HepG2 (cell line): ENCODE results near the gene JMJD8. TPM values are rescaled to one million over a fixed set of nuclear protein-coding genes. Genes with fewer than 3 reads are reported as not detected.
"Not testable (repeated sequence)": the region's sequence is repeated elsewhere in the genome, so short reads cannot be mapped to it uniquely, and the experiment has no call there.

Experiments
- CEBPG ChIP-seq: IDR thresholded peaks from 2 replicates; pipeline ENCODE4 v1.6.1; 2016
- CTCF ChIP-seq: sonication (generic); formaldehyde crosslinking; IDR thresholded peaks from 2 replicates; pipeline ENCODE4 v1.5.0; 2020; ENCODE audit warnings: mild to moderate bottlenecking, missing genetic modification reagents, moderate library complexity
- FOSL1 ChIP-seq: sonication (generic); formaldehyde crosslinking; IDR thresholded peaks from 2 replicates; pipeline ENCODE4 v1.9.0; 2021; ENCODE audit warnings: missing genetic modification reagents, borderline replicate concordance
- FOXA1 ChIP-seq, 2 experiments: fragments of 450-650 bp in 1 of 2; sonication (generic) in 1 of 2; formaldehyde crosslinking in 1 of 2; IDR thresholded peaks; 2 replicates each; pipeline versions ENCODE4 v1.4.0 to v1.6.1; 2016 to 2020; ENCODE audit warnings: missing genetic modification reagents in 1 of 2
- FOXO1 ChIP-seq: sonication (generic); formaldehyde crosslinking; IDR thresholded peaks from 2 replicates; pipeline ENCODE4 v1.4.0; 2020; ENCODE audit warnings: missing genetic modification reagents
- JUN ChIP-seq: sonication (generic); formaldehyde crosslinking; IDR thresholded peaks from 2 replicates; pipeline ENCODE4 v1.4.0; 2020; ENCODE audit warnings: mild to moderate bottlenecking, missing genetic modification reagents
- JUNB ChIP-seq: sonication (generic); formaldehyde crosslinking; IDR thresholded peaks from 2 replicates; pipeline ENCODE4 v1.8.0; 2022; ENCODE audit warnings: missing genetic modification reagents, mild to moderate bottlenecking, borderline replicate concordance
- MIER2 ChIP-seq: IDR thresholded peaks from 2 replicates; pipeline ENCODE4 v1.6.1; 2016; ENCODE audit warnings: missing biosample characterization, missing genetic modification reagents
- RCOR2 ChIP-seq: IDR thresholded peaks from 2 replicates; pipeline ENCODE4 v1.6.1; 2016; ENCODE audit warnings: missing biosample characterization, missing genetic modification reagents
- RXRB ChIP-seq: IDR thresholded peaks from 2 replicates; pipeline ENCODE4 v1.6.1; 2016; ENCODE audit warnings: borderline replicate concordance, missing genetic modification reagents, missing compliant biosample characterization
- SAP130 ChIP-seq: IDR thresholded peaks from 2 replicates; pipeline ENCODE4 v1.6.1; 2016; ENCODE audit warnings: low read depth
- SOX13 ChIP-seq, 3 experiments: fragments of 450-650 bp in 1 of 3; sonication (generic) in 1 of 3; formaldehyde crosslinking in 1 of 3; IDR thresholded peaks in 2 of 3; conservative IDR thresholded peaks in 1 of 3; 2 replicates each; pipeline versions ENCODE4 v1.5.0 to v1.6.1; 2016 to 2020; ENCODE audit warnings: antibody characterized with exemption in 1 of 3, mild to moderate bottlenecking in 1 of 3, missing compliant biosample characterization in 1 of 3, missing genetic modification reagents in 1 of 3, moderate library complexity in 1 of 3
- TBX3 ChIP-seq: fragments of 450-650 bp; IDR thresholded peaks from 2 replicates; pipeline ENCODE4 v1.6.1; 2017; ENCODE audit warnings: antibody characterized with exemption, mild to moderate bottlenecking, inconsistent platforms, borderline replicate concordance
- XRCC5 ChIP-seq: fragments of 200-400 bp; formaldehyde crosslinking; optimal IDR thresholded peaks from 2 replicates; pipeline ENCODE3; 2017; ENCODE audit warnings: mild to moderate bottlenecking, low read length
- ZBTB7B ChIP-seq: sonication (generic); formaldehyde crosslinking; IDR thresholded peaks from 2 replicates; pipeline ENCODE4 v1.4.0; 2020; ENCODE audit warnings: missing genetic modification reagents
- ZFX ChIP-seq: sonication (generic); formaldehyde crosslinking; IDR thresholded peaks from 2 replicates; pipeline ENCODE4 v1.4.0; 2020; ENCODE audit warnings: mild to moderate bottlenecking, low read depth, missing genetic modification reagents, moderate library complexity
- ZNF263 ChIP-seq: sonication (generic); formaldehyde crosslinking; IDR thresholded peaks from 2 replicates; pipeline ENCODE4 v1.4.0; 2020; ENCODE audit warnings: missing genetic modification reagents
- ZNF547 ChIP-seq: sonication (generic); formaldehyde crosslinking; IDR thresholded peaks from 2 replicates; pipeline ENCODE4 v1.5.1; 2020; ENCODE audit warnings: mild to moderate bottlenecking, missing genetic modification reagents
- ZNF614 ChIP-seq: IDR thresholded peaks from 2 replicates; pipeline ENCODE4 v1.6.1; 2018; ENCODE audit warnings: missing biosample characterization, missing genetic modification reagents, inconsistent platforms, borderline replicate concordance
- ZNF788 ChIP-seq: sonication (generic); formaldehyde crosslinking; IDR thresholded peaks from 2 replicates; pipeline ENCODE4 v1.5.0; 2020; ENCODE audit warnings: mild to moderate bottlenecking, missing genetic modification reagents, borderline replicate concordance
- ZNF792 ChIP-seq: IDR thresholded peaks from 2 replicates; pipeline ENCODE4 v1.6.1; 2016
- polyA plus RNA-seq, 8 experiments: library from polyadenylated mRNA; depleted of rRNA in 3 of 8; stranded (reverse) in 7 of 8; unstranded in 1 of 8; fragments of >200 nt; fragmentation: Illumina TruSeq in 4 of 8; extraction: Trizol in 4 of 8; gene quantifications; 2 replicates each; pipeline versions ENCODE4 v1.2.1 to v1.2.3, GENCODE V29; 2011 to 2016; ENCODE audit warnings: low read depth in 4 of 8, missing spikeins in 1 of 8, mixed read lengths in 1 of 8; ENCODE audit not compliant: insufficient read depth in 1 of 8
- total RNA-seq, 5 experiments: library from RNA; depleted of rRNA; stranded (reverse); fragments of >200 nt; fragmentation: Illumina TruSeq; extraction: Trizol; gene quantifications; 2 replicates each; pipeline ENCODE4 v1.2.3, GENCODE V29; 2016; ENCODE audit warnings: low read depth in 1 of 5
- TF ChIP-seq, protein P1 (sequence below): sonication (generic); formaldehyde crosslinking; conservative IDR thresholded peaks from 2 replicates; pipeline ENCODE4 v1.8.0; 2022; ENCODE audit warnings: mild to moderate bottlenecking, moderate library complexity, missing genetic modification reagents
- TF ChIP-seq, protein P2 (sequence below): IDR thresholded peaks from 2 replicates; pipeline ENCODE4 v1.6.1; 2016; ENCODE audit warnings: mild to moderate bottlenecking, missing biosample characterization, missing genetic modification reagents
- TF ChIP-seq, protein P3 (sequence below): sonication (generic); formaldehyde crosslinking; IDR thresholded peaks from 2 replicates; pipeline ENCODE4 v1.9.0; 2022; ENCODE audit warnings: missing genetic modification reagents, mild to moderate bottlenecking, borderline replicate concordance

The JMJD8 gene
- total and polyA plus RNA-seq, 2 of the 13 experiments (the other 11 are each of a cell fraction or from before 2014, with no cell fraction given): 2.6 to 11.8 TPM

DNA sequence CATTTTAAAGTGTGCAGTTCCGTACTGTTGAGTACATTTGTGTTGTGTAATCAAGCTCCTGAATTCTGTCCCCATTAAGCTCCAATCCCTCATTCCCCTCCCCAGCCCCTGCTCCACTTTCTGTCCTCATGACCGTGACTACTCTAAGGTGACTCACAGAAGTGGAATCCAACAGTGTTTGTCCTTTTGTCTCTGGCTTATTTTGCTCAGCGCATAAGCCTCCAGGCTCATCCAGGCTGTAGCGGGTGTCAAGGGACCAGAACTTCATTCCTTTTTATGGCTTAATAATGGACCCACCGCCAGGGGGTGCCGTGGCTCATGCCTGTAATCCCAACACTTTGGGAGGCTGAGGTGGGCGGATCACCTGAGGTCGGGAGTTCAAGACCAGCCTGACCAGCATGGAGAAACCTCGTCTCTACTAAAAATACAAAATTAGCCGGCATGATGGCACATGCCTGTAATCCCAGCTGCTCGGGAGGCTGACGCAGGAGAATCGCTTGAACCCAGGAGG lies 28.7 kb upstream of the JMJD8 start (continued):
- TF ChIP-seq ZNF614 (peak; percentile 86; the same call in 1 of the 2 replicates), MIER2 (peak; percentile 42; the same call in 1 of the 2 replicates), FOXA1 (CRISPR knock-in tag; IDR thresholded peaks at IDR 0.05) (peak; percentile 3; the same call in 1 of the 2 replicates), ZNF792 (peak; percentile 27; the same call in 1 of the 2 replicates), ZBTB7B (CRISPR knock-in tag) (0 out of 2 replicates have a peak, but pooled peaks have one; percentile 54), ZFX (CRISPR knock-in tag) (peak; percentile 32; the same call in 1 of the 2 replicates), ZNF788 (CRISPR knock-in tag) (peak; percentile 23; the same call in 1 of the 2 replicates), JUN (CRISPR knock-in tag) (peak; percentile 25; the same call in 1 of the 2 replicates), CTCF (CRISPR knock-in tag) (peak; percentile 81), ZNF547 (0 out of 2 replicates have a peak, but pooled peaks have one; percentile 26), FOSL1 (peak; percentile 63; the same call in 1 of the 2 replicates), XRCC5 (peak; percentile 18), RXRB (CRISPR knock-in tag) (peak; percentile 27; the same call in 1 of the 2 replicates), CEBPG (0 out of 2 replicates have a peak, but pooled peaks have one; percentile 22), JUNB (CRISPR knock-in tag) (peak; percentile 36; the same call in 1 of the 2 replicates), ZNF263 (CRISPR knock-in tag) (peak; percentile 37; the same call in 1 of the 2 replicates), SOX13 (CRISPR knock-in tag; conservative IDR thresholded peaks at IDR 0.05 in 1 of 2, IDR thresholded peaks at IDR 0.05 in 1 of 2) (peak in 1 of 2 experiments; percentile 26; a peak in 1 of 4 replicates), FOXO1 (peak; percentile 15; the same call in 1 of the 2 replicates), TBX3 (peak; percentile 58; the same call in 1 of the 2 replicates), RCOR2 (CRISPR knock-in tag) (peak; percentile 64; the same call in 1 of the 2 replicates), SAP130 (CRISPR knock-in tag) (peak; percentile 72; the same call in 1 of the 2 replicates)
- not testable (repeated sequence) for TF ChIP-seq FOXA1, SOX13 (IDR thresholded peaks at IDR 0.05)
- TF ChIP-seq, protein P1, sequence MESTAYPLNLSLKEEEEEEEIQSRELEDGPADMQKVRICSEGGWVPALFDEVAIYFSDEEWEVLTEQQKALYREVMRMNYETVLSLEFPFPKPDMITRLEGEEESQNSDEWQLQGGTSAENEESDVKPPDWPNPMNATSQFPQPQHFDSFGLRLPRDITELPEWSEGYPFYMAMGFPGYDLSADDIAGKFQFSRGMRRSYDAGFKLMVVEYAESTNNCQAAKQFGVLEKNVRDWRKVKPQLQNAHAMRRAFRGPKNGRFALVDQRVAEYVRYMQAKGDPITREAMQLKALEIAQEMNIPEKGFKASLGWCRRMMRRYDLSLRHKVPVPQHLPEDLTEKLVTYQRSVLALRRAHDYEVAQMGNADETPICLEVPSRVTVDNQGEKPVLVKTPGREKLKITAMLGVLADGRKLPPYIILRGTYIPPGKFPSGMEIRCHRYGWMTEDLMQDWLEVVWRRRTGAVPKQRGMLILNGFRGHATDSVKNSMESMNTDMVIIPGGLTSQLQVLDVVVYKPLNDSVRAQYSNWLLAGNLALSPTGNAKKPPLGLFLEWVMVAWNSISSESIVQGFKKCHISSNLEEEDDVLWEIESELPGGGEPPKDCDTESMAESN (CRISPR knock-in tag): 0 out of 2 replicates have a peak, but pooled peaks have one; percentile 37
- TF ChIP-seq, protein P2, sequence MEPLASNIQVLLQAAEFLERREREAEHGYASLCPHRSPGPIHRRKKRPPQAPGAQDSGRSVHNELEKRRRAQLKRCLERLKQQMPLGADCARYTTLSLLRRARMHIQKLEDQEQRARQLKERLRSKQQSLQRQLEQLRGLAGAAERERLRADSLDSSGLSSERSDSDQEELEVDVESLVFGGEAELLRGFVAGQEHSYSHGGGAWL (CRISPR knock-in tag): 0 out of 2 replicates have a peak, but pooled peaks have one; percentile 13
- TF ChIP-seq, protein P3, sequence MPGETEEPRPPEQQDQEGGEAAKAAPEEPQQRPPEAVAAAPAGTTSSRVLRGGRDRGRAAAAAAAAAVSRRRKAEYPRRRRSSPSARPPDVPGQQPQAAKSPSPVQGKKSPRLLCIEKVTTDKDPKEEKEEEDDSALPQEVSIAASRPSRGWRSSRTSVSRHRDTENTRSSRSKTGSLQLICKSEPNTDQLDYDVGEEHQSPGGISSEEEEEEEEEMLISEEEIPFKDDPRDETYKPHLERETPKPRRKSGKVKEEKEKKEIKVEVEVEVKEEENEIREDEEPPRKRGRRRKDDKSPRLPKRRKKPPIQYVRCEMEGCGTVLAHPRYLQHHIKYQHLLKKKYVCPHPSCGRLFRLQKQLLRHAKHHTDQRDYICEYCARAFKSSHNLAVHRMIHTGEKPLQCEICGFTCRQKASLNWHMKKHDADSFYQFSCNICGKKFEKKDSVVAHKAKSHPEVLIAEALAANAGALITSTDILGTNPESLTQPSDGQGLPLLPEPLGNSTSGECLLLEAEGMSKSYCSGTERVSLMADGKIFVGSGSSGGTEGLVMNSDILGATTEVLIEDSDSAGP (CRISPR knock-in tag): 0 out of 2 replicates have a peak, but pooled peaks have one; percentile 33
